Measurements from ENCODE around the gene NXN. TPM values are rescaled to one million over a fixed set of nuclear protein-coding genes. Genes with fewer than 3 reads are reported as not detected.

The NXN gene
- polyA plus RNA-seq, 1 of the 3 experiments (the other 2 are of a cell fraction): 23.9 TPM

- H3K27me3 ChIP-seq (ENCODE audit: insufficient read depth): no peaks in the 10 kb centered on the region
Observed at GRCh38 chr17:983921-984320, 4.3 kb upstream of the NXN start.

More at GRCh38 chr17:983921-984320, 4.3 kb upstream of the NXN start:
- Histone ChIP-seq H3K4me1 (ENCODE audit: control insufficient read depth in 1 of 2, insufficient read depth in 2 of 2, low read depth in 1 of 2, low read length in 1 of 2) (peaks cover 0 to 3% of the 10 kb centered on the region in 2 experiments; a peak in 1 of 4 replicates), H3K4me3 (ENCODE audit: low read depth in 2 of 2, low read length in 1 of 2) (no peak overlapping the region), H3K36me3 (replicated peaks in 1 of 2; ENCODE audit: control insufficient read depth in 1 of 2, insufficient read depth in 2 of 2, low read length in 1 of 2) (no peaks in the 10 kb centered on the region), H3K9ac (no peak overlapping the region), H3K79me2 (ENCODE audit: insufficient read depth) (no peaks in the 10 kb centered on the region), H3K27ac (ENCODE audit: low read depth in 2 of 2, low read length in 1 of 2) (no peak overlapping the region), H3K9me3 (no peaks in the 10 kb centered on the region), H3K4me2 (no peak overlapping the region), H3K9me2 (no peaks in the 10 kb centered on the region), H2AFZ (ENCODE audit: low read depth) (no peak overlapping the region), H4K20me1 (ENCODE audit: insufficient read depth) (no peaks in the 10 kb centered on the region), H3F3A (replicated peaks; ENCODE audit: insufficient read depth) (no peaks in the 10 kb centered on the region)
- ChIA-PET CTCF (interaction anchor here (1.3 to 3.3 kb wide), 4 partner anchors 12 to 201 kb away, joined by 3 to 13 read pairs (median 6); partner anchors contain the start of genes GLOD4, MRM3 and TIMM22), POLR2A (no interaction called here)
- DNase-seq: no peak
- TF ChIP-seq USF2 (IDR thresholded peaks at IDR 0.05; ENCODE audit: borderline replicate concordance, low read depth, low read length) (no peak), USF1 (IDR thresholded peaks at IDR 0.05; ENCODE audit: borderline replicate concordance, low read depth) (no peak), IRF3 (IDR thresholded peaks at IDR 0.05; ENCODE audit: low read depth, low read length) (no peak), MAX (IDR thresholded peaks at IDR 0.05; ENCODE audit: low read depth) (no peak), MEF2A (IDR thresholded peaks at IDR 0.05; ENCODE audit: borderline replicate concordance, low read depth) (no peak), PBX3 (IDR thresholded peaks at IDR 0.05) (no peak), RXRA (IDR thresholded peaks at IDR 0.05; ENCODE audit: borderline replicate concordance, low read depth) (no peak), REST (IDR thresholded peaks at IDR 0.05; ENCODE audit: low read depth, low read length) (no peak), RCOR1 (IDR thresholded peaks at IDR 0.05; ENCODE audit: low read length) (no peak), TEAD4 (IDR thresholded peaks at IDR 0.05; ENCODE audit: borderline replicate concordance, insufficient read depth) (no peak), JUND (IDR thresholded peaks at IDR 0.05) (no peak), FOXJ3 (CRISPR knock-in tag; IDR thresholded peaks at IDR 0.05) (no peak), RFX5 (IDR thresholded peaks at IDR 0.05; ENCODE audit: low read length) (no peak), MXI1 (IDR thresholded peaks at IDR 0.05; ENCODE audit: low read depth, low read length) (no peak), FOSL2 (IDR thresholded peaks at IDR 0.05; ENCODE audit: borderline replicate concordance, low read depth) (no peak), ZBTB33 (IDR thresholded peaks at IDR 0.05; ENCODE audit: borderline replicate concordance, low read depth) (no peak), NFIC (IDR thresholded peaks at IDR 0.05; ENCODE audit: borderline replicate concordance) (no peak), EZH2phosphoT487 (IDR thresholded peaks at IDR 0.05; ENCODE audit: borderline replicate concordance, low read depth) (no peak)
- 58% methylated on average over 3 of the region's 3 CpGs for WGBS (ENCODE audit: low lambda C conversion rate)
